IMR-90 (cell line): Measurements from ENCODE around the gene EGFR.

Source experiments
- BHLHE40 ChIP-seq: fragments of 150-350 bp; IDR thresholded peaks from 2 replicates; pipeline ENCODE4 v1.6.1; 2016; ENCODE audit warnings: mild to moderate bottlenecking, low read depth, low read length
- CEBPB ChIP-seq: IDR thresholded peaks from 2 replicates; pipeline ENCODE4 v1.6.1; 2012; ENCODE audit warnings: low read depth, low read length, improper control_type of control experiment
- CHD1 ChIP-seq: IDR thresholded peaks from 2 replicates; pipeline ENCODE4 v1.6.1; 2012; ENCODE audit warnings: low read depth, low read length, improper control_type of control experiment
- CTCF ChIP-seq: conservative IDR thresholded peaks from 2 replicates; pipeline ENCODE4 v1.5.1; 2012; ENCODE audit warnings: mild to moderate bottlenecking, low read depth, low read length, improper control_type of control experiment
- MXI1 ChIP-seq: IDR thresholded peaks from 2 replicates; pipeline ENCODE4 v1.6.1; 2012; ENCODE audit warnings: low read depth, mild to moderate bottlenecking, low read length, moderate library complexity, borderline replicate concordance
- POLR2A ChIP-seq: IDR thresholded peaks from 2 replicates; pipeline ENCODE4 v1.6.1; 2012; ENCODE audit warnings: mild to moderate bottlenecking, low read depth, low read length
- RAD21 ChIP-seq: IDR thresholded peaks from 2 replicates; pipeline ENCODE4 v1.6.1; 2012; ENCODE audit warnings: low read length, improper control_type of control experiment
- RCOR1 ChIP-seq: IDR thresholded peaks from 2 replicates; pipeline ENCODE4 v1.6.1; 2012; ENCODE audit warnings: mild to moderate bottlenecking, low read length, improper control_type of control experiment; ENCODE audit not compliant: insufficient replicate concordance
- SMC3 ChIP-seq: fragments of 150-350 bp; IDR thresholded peaks from 2 replicates; pipeline ENCODE4 v1.6.1; 2016; ENCODE audit warnings: low read depth, mild to moderate bottlenecking, antibody characterized with exemption, low read length, moderate library complexity
- USF2 ChIP-seq: fragments of 150-350 bp; IDR thresholded peaks from 2 replicates; pipeline ENCODE4 v1.6.1; 2017; ENCODE audit warnings: mild to moderate bottlenecking, antibody characterized with exemption, low read length, low read depth

DNA sequence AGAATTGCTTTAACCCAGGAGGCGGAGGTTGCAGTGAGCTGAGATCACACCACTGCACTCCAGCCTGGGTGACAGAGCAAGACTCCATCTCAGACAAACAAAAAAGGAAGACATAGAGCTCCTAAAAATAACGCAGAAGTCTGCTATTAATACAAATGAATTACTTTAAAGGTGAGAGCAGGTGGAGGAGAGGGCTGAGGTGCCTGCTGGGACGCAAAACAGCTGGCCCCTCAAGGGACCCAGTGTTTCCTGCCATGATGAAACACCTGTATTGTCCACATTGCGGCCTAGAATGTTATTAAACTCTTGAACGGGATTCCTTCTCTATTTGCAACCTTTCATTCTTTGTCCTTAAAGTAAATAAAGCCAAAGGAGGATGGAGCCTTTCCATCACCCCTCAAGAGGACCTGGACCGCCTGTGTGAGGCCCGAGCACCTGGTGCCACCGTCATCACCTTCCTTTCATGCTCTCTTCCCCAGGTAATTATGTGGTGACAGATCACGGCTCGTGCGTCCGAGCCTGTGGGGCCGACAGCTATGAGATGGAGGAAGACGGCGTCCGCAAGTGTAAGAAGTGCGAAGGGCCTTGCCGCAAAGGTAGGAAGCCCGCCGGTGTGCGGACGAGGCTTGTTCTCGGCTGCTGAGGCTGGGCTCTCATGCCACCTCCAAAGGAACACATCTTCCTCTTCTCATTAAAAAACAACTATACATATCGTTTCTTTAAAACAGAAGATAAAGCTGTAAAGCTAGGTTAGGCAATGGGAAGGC lies 136.7 kb downstream of the EGFR start:
- no peak for TF ChIP-seq CTCF
- no peak for TF ChIP-seq RAD21
- TF ChIP-seq CHD1: no peak
- TF ChIP-seq POLR2A: no peak
- TF ChIP-seq CEBPB: no peak
- TF ChIP-seq RCOR1: no peak
- TF ChIP-seq MXI1: no peak
- TF ChIP-seq BHLHE40: no peak
- TF ChIP-seq SMC3: no peak
- no peak for TF ChIP-seq USF2
